Erythroblast (primary cell): ENCODE data around the gene FAM200B.

ENCODE experiments used
- GATA1 ChIP-seq: IDR thresholded peaks from 2 replicates; pipeline ENCODE4 v1.6.1; 2011; ENCODE audit warnings: low read depth, mild to moderate bottlenecking, control low read depth, low read length, moderate library complexity
- POLR2A ChIP-seq: IDR thresholded peaks from 2 replicates; pipeline ENCODE4 v1.6.1; 2011; ENCODE audit warnings: mild to moderate bottlenecking, low read length

GRCh38 chr4:15714646-15715435 lies 33.2 kb downstream of the FAM200B start:
- no peak for TF ChIP-seq POLR2A
- TF ChIP-seq GATA1: no peak
